Breast epithelium (tissue), 4 donors: ENCODE results near the gene NCKIPSD. TPM values are rescaled to one million over a fixed set of nuclear protein-coding genes. Genes with fewer than 3 reads are reported as not detected.

Source experiments
- DNase-seq, 2 donors: peaks; one replicate each; pipeline ENCODE4 v3.0.0-alpha.2; 2019; ENCODE audit warnings: low spot score in 2 of 2
- H3K27ac ChIP-seq, 2 donors: fragments of 200-600 bp; sonication (generic) in 1 of 2; one replicate each; pipeline ENCODE4 v1.5.1; 2016 to 2019; ENCODE audit warnings: mild to moderate bottlenecking in 1 of 2
- H3K27me3 ChIP-seq, 2 donors: fragments of 200-600 bp; sonication (generic) in 1 of 2; one replicate each; pipeline versions ENCODE4 v1.5.1 to v1.6.0; 2017 to 2019; ENCODE audit warnings: control low read depth in 1 of 2, mild to moderate bottlenecking in 1 of 2
- H3K36me3 ChIP-seq: fragments of 200-600 bp; one replicate; pipeline ENCODE4 v1.5.1; 2019
- H3K4me1 ChIP-seq, 2 donors: fragments of 200-600 bp; sonication (generic); one replicate each; pipeline ENCODE4 v1.5.1; 2016 to 2019; ENCODE audit warnings: control low read depth in 1 of 2
- H3K4me3 ChIP-seq, 3 donors: fragments of 200-600 bp; sonication (generic); 1 replicate in 2 of 3; 2 replicates in 1 of 3; pipeline ENCODE4 v1.5.1; 2016 to 2019; ENCODE audit warnings: mild to moderate bottlenecking in 3 of 3, moderate library complexity in 2 of 3
- H3K9me3 ChIP-seq, 2 donors: fragments of 200-600 bp; sonication (generic) in 1 of 2; one replicate each; pipeline ENCODE4 v1.5.1; 2016 to 2019; ENCODE audit warnings: control low read depth in 1 of 2
- CTCF ChIP-seq, 3 donors: fragments of 450-650 bp; IDR thresholded peaks; one replicate each; pipeline ENCODE4 v1.5.1; 2016 to 2017; ENCODE audit warnings: antibody characterized with exemption in 3 of 3, mild to moderate bottlenecking in 3 of 3, moderate library complexity in 3 of 3
- POLR2A ChIP-seq: fragments of 450-650 bp; IDR thresholded peaks from one replicate; pipeline ENCODE4 v1.6.1; 2016; ENCODE audit warnings: antibody characterized with exemption, mild to moderate bottlenecking, moderate library complexity
- POLR2AphosphoS5 ChIP-seq, 3 donors: sonication (generic); formaldehyde crosslinking; IDR thresholded peaks; one replicate each; pipeline ENCODE4 v1.6.1; 2017; ENCODE audit warnings: antibody characterized with exemption in 3 of 3
- intact Hi-C: fragments of 100-400 bp; cut with DNase I; formaldehyde crosslinking; loops from one replicate; pipeline ENCODE4 v1.15.1; 2023; ENCODE audit warnings: low total_unique reads
- total RNA-seq, 3 donors: library from RNA; depleted of rRNA; stranded (reverse); fragments of >200 nt; gene quantifications; one replicate each; pipeline ENCODE4 v1.1.0, GENCODE V29; 2016

NCKIPSD gene
- total RNA-seq, 3 donors from 2014 or later = 31.8 to 40.3 (median 36.4) TPM

- Histone ChIP-seq H3K27ac (no peak overlapping the region), H3K36me3 (no peaks in the 10 kb centered on the region), H3K4me1 (no peaks in the 10 kb centered on the region), H3K9me3 (no peaks in the 10 kb centered on the region), H3K4me3 (no peak overlapping the region), H3K27me3 (no peaks in the 10 kb centered on the region)
- DNase-seq = no peak
- intact Hi-C loops = loop anchor here (10.0 kb wide), 1 partner anchor 952 kb away; no protein-coding TSS in a partner anchor
- TF ChIP-seq CTCF (IDR thresholded peaks at IDR 0.05) (no peak), POLR2A (no peak), POLR2AphosphoS5 (IDR thresholded peaks at IDR 0.05) (no peak)
These were observed 32.6 kb downstream of the NCKIPSD start for GRCh38 chr3:48652923-48653715.

GRCh38 chr3:48651771-48652170, 33.9 kb downstream of the NCKIPSD start:
- intact Hi-C loops = loop anchor here (10.0 kb wide), 1 partner anchor 953 kb away; no protein-coding TSS in a partner anchor
- H3K4me1 ChIP-seq = no peaks in the 10 kb centered on the region
- no peak overlapping the region for H3K4me3 ChIP-seq
- no peak overlapping the region for H3K27ac ChIP-seq
- TF ChIP-seq POLR2A (no peak), CTCF (IDR thresholded peaks at IDR 0.05) (no peak), POLR2AphosphoS5 (IDR thresholded peaks at IDR 0.05) (no peak)
- no peaks in the 10 kb centered on the region for H3K27me3 ChIP-seq
- H3K9me3 ChIP-seq = no peaks in the 10 kb centered on the region
- no peaks in the 10 kb centered on the region for H3K36me3 ChIP-seq
- DNase-seq = no peak

GRCh38 chr3:48650723-48651122, 35.0 kb downstream of the NCKIPSD start:
- Histone ChIP-seq H3K4me1 (no peaks in the 10 kb centered on the region), H3K9me3 (no peaks in the 10 kb centered on the region), H3K36me3 (no peaks in the 10 kb centered on the region), H3K4me3 (no peak overlapping the region), H3K27ac (no peak overlapping the region), H3K27me3 (no peaks in the 10 kb centered on the region)
- DNase-seq = no peak
- intact Hi-C loops = loop anchor here (10.0 kb wide), 1 partner anchor 954 kb away; no protein-coding TSS in a partner anchor
- TF ChIP-seq POLR2A (no peak), CTCF (IDR thresholded peaks at IDR 0.05) (no peak), POLR2AphosphoS5 (IDR thresholded peaks at IDR 0.05) (no peak)

- intact Hi-C loops = loop anchor here (5.0 kb wide), 1 partner anchor 696 kb away; no protein-coding TSS in a partner anchor
- Histone ChIP-seq H3K4me3 (no peak overlapping the region), H3K36me3 (no peaks in the 10 kb centered on the region), H3K27me3 (no peaks in the 10 kb centered on the region), H3K27ac (no peak overlapping the region), H3K4me1 (no peaks in the 10 kb centered on the region), H3K9me3 (no peaks in the 10 kb centered on the region)
- no peak for DNase-seq
- TF ChIP-seq CTCF (IDR thresholded peaks at IDR 0.05) (no peak), POLR2A (no peak), POLR2AphosphoS5 (IDR thresholded peaks at IDR 0.05) (no peak)
These were observed 37.4 kb downstream of the NCKIPSD start for GRCh38 chr3:48648188-48648850.

GRCh38 chr3:48647714-48648113, 38.0 kb downstream of the NCKIPSD start:
- H3K27ac ChIP-seq = no peak overlapping the region
- H3K4me1 ChIP-seq = no peaks in the 10 kb centered on the region
- H3K4me3 ChIP-seq = no peak overlapping the region
- no peak for TF ChIP-seq POLR2AphosphoS5 (IDR thresholded peaks at IDR 0.05)
- no peak for TF ChIP-seq POLR2A
- no peak for TF ChIP-seq CTCF (IDR thresholded peaks at IDR 0.05)
- H3K36me3 ChIP-seq = no peaks in the 10 kb centered on the region
- intact Hi-C loops = loop anchor here (5.0 kb wide), 1 partner anchor 695 kb away; no protein-coding TSS in a partner anchor
- H3K9me3 ChIP-seq = no peaks in the 10 kb centered on the region
- H3K27me3 ChIP-seq = no peaks in the 10 kb centered on the region
- no peak for DNase-seq
